Activated CD4-positive, alpha-beta memory T cell treated with anti-CD3 and anti-CD28 coated beads for 36 hours (primary cell): ENCODE data around the gene GALNT11. TPM values are rescaled to one million over a fixed set of nuclear protein-coding genes. Genes with fewer than 3 reads are reported as not detected.

Experiments
- CTCF ChIA-PET: fragments of 350-600 bp; sonication (Branson Sonifier 250); formaldehyde crosslinking; loops from one replicate; lab custom pipeline; 2021; ENCODE audit warnings: antibody characterized with exemption, inconsistent platforms; lab: Charles Lee
- POLR2A ChIA-PET: fragments of 350-600 bp; sonication (Branson Sonifier 250); formaldehyde crosslinking; loops from one replicate; lab custom pipeline; 2021; ENCODE audit warnings: antibody characterized with exemption; lab: Charles Lee
- DNase-seq: peaks from one replicate; pipeline ENCODE4 v3.0.0-alpha.2; 2020
- H3K27ac Mint-ChIP-seq: one replicate; pipeline ENCODE4 v1.8.0; 2021; ENCODE audit warnings: mixed read lengths
- H3K27me3 Mint-ChIP-seq: one replicate; pipeline ENCODE4 v1.8.0; 2021; ENCODE audit warnings: mixed read lengths
- H3K36me3 Mint-ChIP-seq: one replicate; pipeline ENCODE4 v1.8.0; 2021; ENCODE audit warnings: mixed read lengths
- H3K4me1 Mint-ChIP-seq: one replicate; pipeline ENCODE4 v1.8.0; 2021; ENCODE audit warnings: low read depth, mixed read lengths
- H3K4me3 Mint-ChIP-seq: one replicate; pipeline ENCODE4 v1.8.0; 2021; ENCODE audit warnings: mild to moderate bottlenecking, mixed read lengths
- H3K9me3 Mint-ChIP-seq: one replicate; pipeline ENCODE4 v1.8.0; 2021; ENCODE audit warnings: mixed read lengths
- intact Hi-C: fragments of 100-400 bp; cut with micrococcal nuclease; formaldehyde crosslinking; loops from one replicate; pipeline ENCODE4 v1.15.1; 2023
- total RNA-seq, 2 experiments: library from RNA; stranded (reverse); gene quantifications; one replicate each; pipeline ENCODE4 v1.2.3, GENCODE V29; 2021

GALNT11 gene
- total RNA-seq: 10 to 100 TPM; 17.7 to 19.7 TPM

DNA sequence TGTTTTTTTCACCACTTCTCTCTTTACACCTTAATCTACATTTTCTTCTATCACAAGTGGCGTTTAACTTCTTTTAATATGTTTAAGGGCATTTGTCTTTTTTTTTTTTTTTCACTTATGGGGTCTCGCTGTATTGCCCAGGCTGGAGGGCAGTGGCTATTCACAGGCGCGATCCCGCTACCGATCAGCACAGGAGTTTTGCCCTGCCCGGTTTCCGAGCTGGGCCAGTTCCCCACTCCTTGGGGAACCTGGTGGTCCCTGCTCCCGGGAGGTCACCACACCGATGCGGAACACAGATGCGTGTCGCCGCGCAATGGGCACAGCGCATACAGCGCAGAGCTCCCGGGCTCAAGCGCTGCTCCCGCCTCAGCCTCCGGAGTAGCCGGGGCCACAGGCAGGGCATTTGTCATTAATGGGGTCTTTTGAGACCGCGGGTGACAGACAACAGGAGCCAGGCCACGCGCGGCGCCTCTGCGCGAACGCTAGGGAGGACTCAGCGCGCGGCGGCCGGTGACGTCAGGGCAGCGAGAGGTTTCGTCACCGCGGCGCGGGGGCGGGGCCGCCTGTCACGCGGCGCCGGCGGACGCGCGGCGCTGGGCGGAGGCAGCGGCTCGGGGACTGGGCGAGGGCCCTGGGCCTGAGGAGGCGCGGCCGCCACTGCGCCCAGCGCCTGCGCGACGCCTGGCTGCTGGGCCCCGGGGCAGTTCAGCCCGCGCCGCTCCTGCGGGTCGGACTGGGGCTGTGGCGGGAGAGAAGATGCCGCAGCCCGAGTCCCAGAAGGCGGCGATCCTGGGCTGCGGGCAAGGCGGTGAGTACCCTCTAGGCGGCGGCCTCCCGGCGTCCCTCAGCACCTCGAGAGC is at the start of gene GALNT11:
GALNT11 (plus strand) TSS at position 598 of the 860 bp plus-strand sequence. CDS start 68,554 bp downstream, outside the sequence.
- Mint-ChIP-seq H3K27me3 (no peaks in the 10 kb centered on the region), H3K4me3 (peak within 1 kb of the TSS; percentile 80), H3K27ac (peak within 1 kb of the TSS; percentile 65), H3K36me3 (peaks cover 17% of the 10 kb centered on the region), H3K4me1 (peaks cover 32% of the 10 kb centered on the region), H3K9me3 (peaks cover 2% of the 10 kb centered on the region)
- intact Hi-C loops: loop anchor here (5.0 to 10.0 kb wide), 3 partner anchors 122 to 409 kb away; partner anchors contain the start of genes KMT2C and PRKAG2
- ChIA-PET CTCF (no interaction called here), POLR2A (interaction anchor here (0.6 to 1.0 kb wide), 2 partner anchors 32 to 186 kb away, joined by 3 read pairs; no protein-coding TSS in a partner anchor)
- peak; percentile 89 for DNase-seq

DNA sequence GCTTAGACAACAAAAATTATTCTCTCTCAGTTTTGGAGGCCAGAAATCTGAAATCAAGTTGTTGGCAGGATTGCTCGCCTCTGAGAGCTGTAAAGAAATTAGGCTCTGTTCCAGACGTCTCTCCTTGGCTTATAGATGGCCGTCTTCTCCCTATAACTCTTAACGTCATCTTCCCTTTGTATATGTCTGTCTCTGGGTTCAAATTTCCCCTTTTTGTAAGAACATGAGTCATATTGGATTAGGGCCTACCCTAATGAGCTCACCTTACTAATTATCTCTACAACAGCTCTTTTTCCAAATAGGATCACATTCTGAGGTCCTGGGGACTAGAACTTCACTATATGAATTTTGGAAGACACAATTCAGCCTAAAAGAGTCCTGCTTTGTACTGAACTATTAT is 46.9 kb upstream of the GALNT11 start:
- CTCF ChIA-PET: no interaction called here
- no peak for DNase-seq
- intact Hi-C loops: no loop called here
- H3K4me1 Mint-ChIP-seq: no peaks in the 10 kb centered on the region
- no peak overlapping the region for H3K4me3 Mint-ChIP-seq
- H3K9me3 Mint-ChIP-seq: no peaks in the 10 kb centered on the region
- H3K27me3 Mint-ChIP-seq: peaks cover 1% of the 10 kb centered on the region
- POLR2A ChIA-PET: no interaction called here
- H3K27ac Mint-ChIP-seq: no peak overlapping the region
- no peaks in the 10 kb centered on the region for H3K36me3 Mint-ChIP-seq

DNA sequence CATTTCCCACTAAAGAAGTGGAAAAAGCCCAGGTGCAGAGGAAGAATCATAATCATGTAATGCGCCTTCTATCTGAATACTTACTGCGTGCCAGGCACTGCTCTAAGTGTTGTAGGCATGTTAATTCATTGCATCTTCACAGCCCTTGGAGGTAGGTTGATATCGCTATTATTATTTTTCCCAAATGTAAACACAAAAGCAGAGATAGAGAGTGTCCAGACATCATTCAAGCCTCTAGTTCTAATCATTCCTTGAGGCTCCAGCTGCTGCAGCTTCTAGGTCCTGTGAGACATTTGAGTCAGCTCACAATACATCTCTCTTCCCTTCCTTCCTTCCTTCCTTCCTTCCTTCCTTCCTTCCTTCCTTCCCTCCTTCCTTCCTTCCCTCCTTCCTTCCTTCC is 44.3 kb upstream of the GALNT11 start:
- no peaks in the 10 kb centered on the region for H3K27me3 Mint-ChIP-seq
- ChIA-PET CTCF (no interaction called here), POLR2A (no interaction called here)
- H3K27ac Mint-ChIP-seq: no peak overlapping the region
- H3K4me3 Mint-ChIP-seq: no peak overlapping the region
- H3K9me3 Mint-ChIP-seq: no peaks in the 10 kb centered on the region
- no peak for DNase-seq
- no peaks in the 10 kb centered on the region for H3K4me1 Mint-ChIP-seq
- no peaks in the 10 kb centered on the region for H3K36me3 Mint-ChIP-seq
- intact Hi-C loops: no loop called here

DNA sequence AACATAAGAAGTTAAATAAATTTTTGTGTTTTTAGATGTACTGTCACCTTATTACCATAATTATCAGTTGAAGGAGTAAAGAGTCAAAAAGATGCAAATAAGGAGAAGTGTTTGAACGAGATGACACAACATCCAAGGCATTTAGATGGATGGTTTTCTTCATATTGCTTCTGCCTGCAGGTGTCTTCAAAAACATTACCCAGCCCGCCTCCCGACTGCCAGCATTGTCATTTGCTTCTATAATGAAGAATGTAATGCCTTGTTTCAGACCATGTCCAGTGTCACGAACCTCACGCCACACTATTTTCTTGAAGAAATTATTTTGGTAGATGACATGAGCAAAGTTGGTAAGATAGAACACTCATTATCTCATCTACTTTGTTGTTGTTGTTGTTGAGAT is 42.7 kb upstream of the GALNT11 start:
- Mint-ChIP-seq H3K4me1 (no peaks in the 10 kb centered on the region), H3K27ac (no peak overlapping the region), H3K9me3 (no peaks in the 10 kb centered on the region), H3K36me3 (no peaks in the 10 kb centered on the region), H3K27me3 (peaks cover 3% of the 10 kb centered on the region), H3K4me3 (no peak overlapping the region)
- DNase-seq: no peak
- POLR2A ChIA-PET: no interaction called here
- CTCF ChIA-PET: no interaction called here
- intact Hi-C loops: no loop called here

DNA sequence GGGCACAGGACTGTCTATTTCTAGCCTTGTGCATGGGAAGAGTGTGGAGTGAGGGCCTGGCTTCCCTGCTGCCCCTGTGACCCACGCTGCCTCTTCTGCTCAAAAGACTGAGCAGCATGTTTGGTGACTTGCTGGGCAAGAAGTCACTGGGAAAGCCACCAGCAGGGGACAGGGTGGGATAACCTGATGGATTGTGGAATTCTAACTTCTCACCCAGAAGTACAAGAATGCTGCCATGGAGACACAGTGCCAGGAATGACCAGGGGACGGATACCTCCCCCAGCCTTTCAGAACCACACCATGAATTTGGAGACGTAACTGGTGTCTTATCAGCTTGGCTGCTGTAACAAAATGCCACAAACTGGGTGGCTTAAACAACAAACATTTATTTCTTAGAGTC is 40.9 kb upstream of the GALNT11 start:
- no peak for DNase-seq
- Mint-ChIP-seq H3K4me1 (no peaks in the 10 kb centered on the region), H3K36me3 (no peaks in the 10 kb centered on the region), H3K9me3 (no peaks in the 10 kb centered on the region), H3K27me3 (peaks cover 4% of the 10 kb centered on the region), H3K27ac (no peak overlapping the region), H3K4me3 (no peak overlapping the region)
- ChIA-PET CTCF (interaction anchor here (0.5 kb wide), 1 partner anchor 48 kb away, joined by 5 read pairs; no protein-coding TSS in a partner anchor), POLR2A (no interaction called here)
- intact Hi-C loops: no loop called here

DNA sequence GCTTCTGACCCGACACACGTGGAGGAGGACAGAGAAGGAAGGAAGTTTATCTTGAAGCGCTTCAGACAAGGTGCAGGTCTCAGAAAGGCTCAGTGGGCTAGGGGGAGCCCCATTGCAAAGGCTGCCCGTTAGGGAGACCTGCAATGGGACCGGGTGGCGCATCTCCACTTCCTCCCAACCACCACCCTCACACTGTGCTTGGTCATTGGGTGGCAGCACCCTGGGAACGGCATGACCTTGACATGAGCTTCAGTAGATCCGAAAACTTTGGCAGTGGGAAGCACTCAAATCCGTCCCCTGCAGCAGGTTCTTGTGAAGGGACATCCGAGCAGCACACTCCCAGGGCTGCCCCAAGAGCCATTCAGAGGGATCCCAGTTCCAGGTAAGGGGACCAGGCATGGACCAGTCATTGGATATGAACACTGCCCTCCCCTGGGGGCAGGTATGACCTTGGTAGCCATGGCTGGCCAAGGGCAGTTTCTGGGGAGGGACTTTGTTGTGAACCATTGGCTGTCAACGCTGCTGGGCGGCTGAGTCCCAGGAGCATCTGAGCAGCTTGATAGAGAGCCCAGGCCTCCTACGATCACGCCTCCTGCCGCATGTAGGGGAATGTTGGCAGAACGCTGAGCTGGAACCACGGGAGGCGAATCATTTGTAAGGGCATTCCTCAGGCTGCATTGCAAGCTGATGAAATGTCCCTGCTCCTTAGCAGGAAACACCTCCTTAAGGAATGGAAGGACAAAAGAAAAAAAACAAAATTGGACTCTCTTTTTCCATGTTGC is 37.5 kb upstream of the GALNT11 start:
- no peak for DNase-seq
- Mint-ChIP-seq H3K36me3 (no peaks in the 10 kb centered on the region), H3K27ac (no peak overlapping the region), H3K4me1 (peaks cover 6% of the 10 kb centered on the region), H3K9me3 (no peaks in the 10 kb centered on the region), H3K27me3 (peaks cover 23% of the 10 kb centered on the region), H3K4me3 (no peak overlapping the region)
- intact Hi-C loops: no loop called here
- ChIA-PET CTCF (no interaction called here), POLR2A (no interaction called here)

DNA sequence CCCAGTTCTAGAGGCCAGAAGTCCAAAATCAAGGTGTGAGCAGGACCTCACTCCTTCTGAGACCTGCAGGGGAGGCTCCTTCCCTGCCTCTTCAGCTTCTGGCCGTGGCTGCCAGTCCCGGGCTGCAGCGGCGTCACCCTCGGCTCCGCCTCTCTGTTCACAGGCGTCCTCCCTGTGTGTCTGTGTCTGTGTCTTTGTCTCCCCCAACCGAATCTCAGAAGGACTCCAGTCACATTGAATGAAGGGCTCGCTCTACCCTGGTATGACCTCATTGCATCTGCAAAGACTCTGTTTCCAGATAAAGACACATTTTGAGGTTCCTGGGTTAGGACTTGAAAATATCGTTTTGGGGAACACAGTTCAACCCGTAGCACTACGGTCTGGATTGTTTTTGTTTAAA is 33.1 kb upstream of the GALNT11 start:
- Mint-ChIP-seq H3K9me3 (no peaks in the 10 kb centered on the region), H3K4me3 (no peak overlapping the region), H3K4me1 (peaks cover 13% of the 10 kb centered on the region), H3K36me3 (no peaks in the 10 kb centered on the region), H3K27me3 (peaks cover 36% of the 10 kb centered on the region), H3K27ac (no peak overlapping the region)
- DNase-seq: peak; percentile 60
- ChIA-PET POLR2A (no interaction called here), CTCF (no interaction called here)
- intact Hi-C loops: loop anchor here (5.0 kb wide), 1 partner anchor 155 kb away; no protein-coding TSS in a partner anchor

DNA sequence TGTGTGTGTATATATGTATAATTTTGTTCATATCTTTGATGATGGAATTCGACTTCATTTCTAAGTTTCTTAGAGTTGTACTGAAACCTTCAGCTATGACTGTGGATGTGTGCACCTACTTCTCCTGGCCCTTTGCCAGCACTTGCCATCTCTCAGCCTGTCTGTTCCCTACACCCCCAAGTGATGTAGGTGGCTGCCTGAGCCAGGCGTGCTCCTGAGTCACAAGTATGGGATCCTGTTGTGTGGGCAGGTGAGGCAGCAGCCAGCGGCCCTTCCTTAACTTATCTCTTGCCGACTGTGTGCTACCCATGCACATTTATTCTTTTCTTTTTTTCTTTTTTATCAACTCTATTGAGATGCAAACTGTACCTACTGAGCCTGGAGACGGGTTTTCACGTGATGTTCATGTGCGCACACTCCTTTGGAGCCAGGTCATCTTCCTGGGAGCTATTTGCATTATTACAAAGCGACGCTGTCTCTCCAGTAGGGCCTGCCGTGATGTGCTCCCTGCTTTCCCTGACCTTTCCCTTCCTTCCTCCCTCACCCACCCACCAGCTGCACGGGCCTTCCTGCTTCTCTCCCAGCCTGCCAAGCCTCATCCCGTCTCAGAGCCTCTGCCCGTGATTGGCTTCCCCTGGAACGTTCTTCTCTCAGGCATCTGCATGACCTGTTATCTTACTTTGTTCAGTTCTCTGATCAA is 31.3 kb upstream of the GALNT11 start:
- Mint-ChIP-seq H3K4me3 (no peak overlapping the region), H3K9me3 (no peaks in the 10 kb centered on the region), H3K27me3 (peaks cover 40% of the 10 kb centered on the region), H3K4me1 (peaks cover 13% of the 10 kb centered on the region), H3K27ac (no peak overlapping the region), H3K36me3 (no peaks in the 10 kb centered on the region)
- ChIA-PET CTCF (no interaction called here), POLR2A (interaction anchor here (0.7 kb wide), 1 partner anchor 30 kb away, joined by 3 read pairs; no protein-coding TSS in a partner anchor)
- peak; percentile 71 for DNase-seq
- intact Hi-C loops: loop anchor here (5.0 kb wide), 1 partner anchor 153 kb away; no protein-coding TSS in a partner anchor

DNA sequence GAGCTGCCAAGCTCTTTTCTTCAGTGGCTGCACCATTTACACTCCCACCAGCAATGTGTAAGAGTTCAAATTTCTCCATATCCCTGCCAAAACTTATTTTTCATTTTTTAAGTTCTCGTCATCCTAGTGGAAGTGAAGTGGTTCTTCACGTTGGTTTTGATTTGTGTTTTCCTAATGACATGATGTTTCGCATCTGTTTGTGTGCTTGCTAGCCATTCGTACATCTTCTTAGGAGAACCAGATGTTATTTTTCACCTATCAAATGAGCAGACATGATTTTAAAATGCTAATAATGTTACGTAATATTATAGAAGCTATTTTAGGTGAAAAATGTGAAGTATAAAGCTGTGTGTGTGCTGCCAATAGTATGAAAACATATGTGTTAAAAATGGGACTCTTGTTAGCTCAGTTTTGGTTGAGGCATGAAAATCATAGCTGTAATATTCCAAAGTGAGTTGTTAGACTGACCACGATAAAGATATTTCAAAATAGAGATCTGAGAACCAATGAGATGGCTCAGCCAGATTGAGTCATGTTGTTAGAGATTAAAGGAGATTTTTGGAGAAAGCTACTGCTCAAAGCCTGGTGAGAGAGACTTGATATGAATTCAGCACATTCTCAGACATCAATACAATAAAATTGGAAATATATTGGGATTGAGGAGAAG is 25.9 kb upstream of the GALNT11 start:
- H3K9me3 Mint-ChIP-seq: peaks cover 2% of the 10 kb centered on the region
- H3K4me3 Mint-ChIP-seq: no peak overlapping the region
- no peak overlapping the region for H3K27ac Mint-ChIP-seq
- ChIA-PET POLR2A (no interaction called here), CTCF (no interaction called here)
- H3K4me1 Mint-ChIP-seq: no peaks in the 10 kb centered on the region
- H3K27me3 Mint-ChIP-seq: peaks cover 22% of the 10 kb centered on the region
- intact Hi-C loops: no loop called here
- H3K36me3 Mint-ChIP-seq: no peaks in the 10 kb centered on the region
- DNase-seq: no peak

DNA sequence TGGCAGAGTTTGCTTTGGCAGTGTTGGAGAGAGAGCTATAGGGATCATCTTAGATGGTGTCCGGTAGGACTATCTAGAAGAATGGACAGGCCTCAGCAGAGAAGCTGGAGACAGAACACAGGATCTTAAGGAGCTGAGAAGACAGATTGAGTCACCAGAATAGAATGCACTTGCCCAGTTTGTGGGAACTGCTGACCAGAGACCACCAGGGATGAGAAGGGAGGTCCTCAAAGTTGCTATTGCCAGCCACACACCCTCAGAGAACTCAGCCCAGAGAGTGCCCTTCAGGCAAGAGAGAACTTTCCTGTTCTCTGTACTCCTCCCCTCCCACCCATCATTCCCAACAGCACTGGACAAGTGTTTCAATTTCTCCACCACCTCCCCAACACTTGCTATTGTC is 25.3 kb upstream of the GALNT11 start:
- CTCF ChIA-PET: no interaction called here
- H3K4me1 Mint-ChIP-seq: no peaks in the 10 kb centered on the region

DNA sequence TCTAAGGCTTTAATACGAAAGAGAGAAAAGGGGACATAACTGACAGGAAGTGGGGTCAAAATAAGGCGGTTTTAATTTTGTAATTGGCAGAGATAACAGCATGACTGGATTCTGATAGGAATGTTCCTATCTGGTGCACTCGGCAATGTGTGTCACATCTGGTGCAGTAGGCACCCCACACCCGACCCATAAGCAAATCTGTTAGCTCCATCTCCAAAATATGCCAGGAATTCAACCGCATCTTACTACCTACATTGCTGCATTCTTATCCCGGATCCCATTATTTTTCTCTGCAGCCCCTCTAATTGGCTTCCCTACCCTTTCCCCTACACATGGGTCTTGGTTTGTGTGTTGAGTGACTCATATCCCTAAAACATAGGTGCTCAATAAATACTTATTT is 19.1 kb upstream of the GALNT11 start:
- H3K4me1 Mint-ChIP-seq: no peaks in the 10 kb centered on the region
- peaks cover 2% of the 10 kb centered on the region for H3K9me3 Mint-ChIP-seq
- ChIA-PET CTCF (no interaction called here), POLR2A (no interaction called here)
- no peak for DNase-seq
- peaks cover 7% of the 10 kb centered on the region for H3K27me3 Mint-ChIP-seq
- no peaks in the 10 kb centered on the region for H3K36me3 Mint-ChIP-seq
- intact Hi-C loops: no loop called here
- H3K4me3 Mint-ChIP-seq: no peak overlapping the region
- H3K27ac Mint-ChIP-seq: no peak overlapping the region

More for the DNA sequence above, 25.3 kb upstream of the GALNT11 start:
- no peak overlapping the region for H3K27ac Mint-ChIP-seq
- POLR2A ChIA-PET: interaction anchor here (0.6 kb wide), 1 partner anchor 864 kb away, joined by 5 read pairs; no protein-coding TSS in a partner anchor
- H3K27me3 Mint-ChIP-seq: peaks cover 20% of the 10 kb centered on the region
- H3K9me3 Mint-ChIP-seq: peaks cover 2% of the 10 kb centered on the region
- intact Hi-C loops: no loop called here
- DNase-seq: no peak
- H3K36me3 Mint-ChIP-seq: no peaks in the 10 kb centered on the region
- H3K4me3 Mint-ChIP-seq: no peak overlapping the region
